Measurements from ENCODE around the gene ENPP3.

The ENPP3 gene

GRCh38 chr6:131779304-131779703, 142.2 kb downstream of the ENPP3 start:
- DNase-seq (ENCODE audit: low read depth) = no peak
- no peak overlapping the region for H3K4me3 ChIP-seq (ENCODE audit: low read length)
- TF ChIP-seq, protein P1, sequence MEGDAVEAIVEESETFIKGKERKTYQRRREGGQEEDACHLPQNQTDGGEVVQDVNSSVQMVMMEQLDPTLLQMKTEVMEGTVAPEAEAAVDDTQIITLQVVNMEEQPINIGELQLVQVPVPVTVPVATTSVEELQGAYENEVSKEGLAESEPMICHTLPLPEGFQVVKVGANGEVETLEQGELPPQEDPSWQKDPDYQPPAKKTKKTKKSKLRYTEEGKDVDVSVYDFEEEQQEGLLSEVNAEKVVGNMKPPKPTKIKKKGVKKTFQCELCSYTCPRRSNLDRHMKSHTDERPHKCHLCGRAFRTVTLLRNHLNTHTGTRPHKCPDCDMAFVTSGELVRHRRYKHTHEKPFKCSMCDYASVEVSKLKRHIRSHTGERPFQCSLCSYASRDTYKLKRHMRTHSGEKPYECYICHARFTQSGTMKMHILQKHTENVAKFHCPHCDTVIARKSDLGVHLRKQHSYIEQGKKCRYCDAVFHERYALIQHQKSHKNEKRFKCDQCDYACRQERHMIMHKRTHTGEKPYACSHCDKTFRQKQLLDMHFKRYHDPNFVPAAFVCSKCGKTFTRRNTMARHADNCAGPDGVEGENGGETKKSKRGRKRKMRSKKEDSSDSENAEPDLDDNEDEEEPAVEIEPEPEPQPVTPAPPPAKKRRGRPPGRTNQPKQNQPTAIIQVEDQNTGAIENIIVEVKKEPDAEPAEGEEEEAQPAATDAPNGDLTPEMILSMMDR (IDR thresholded peaks at IDR 0.05; ENCODE audit: insufficient read depth, low read depth, low read length, missing control alignments) = no peak

- no peak overlapping the region for H3K4me3 ChIP-seq (ENCODE audit: low read length)
- TF ChIP-seq, protein P1 (IDR thresholded peaks at IDR 0.05; ENCODE audit: insufficient read depth, low read depth, low read length, missing control alignments) = no peak
- no peak for DNase-seq (ENCODE audit: low read depth)
Measured at GRCh38 chr6:131780600-131780999, 143.5 kb downstream of the ENPP3 start.

GRCh38 chr6:131781687-131782086, 144.6 kb downstream of the ENPP3 start:
- TF ChIP-seq, protein P1 (IDR thresholded peaks at IDR 0.05; ENCODE audit: insufficient read depth, low read depth, low read length, missing control alignments) = no peak
- no peak for DNase-seq (ENCODE audit: low read depth)
- H3K4me3 ChIP-seq (ENCODE audit: low read length) = no peak overlapping the region

GRCh38 chr6:131782764-131783163, 145.7 kb downstream of the ENPP3 start:
- peak; percentile 36 for DNase-seq (ENCODE audit: low read depth)
- TF ChIP-seq, protein P1 (IDR thresholded peaks at IDR 0.05; ENCODE audit: insufficient read depth, low read depth, low read length, missing control alignments) = peak; percentile 45
- H3K4me3 ChIP-seq (ENCODE audit: low read length) = no peak overlapping the region

DNA sequence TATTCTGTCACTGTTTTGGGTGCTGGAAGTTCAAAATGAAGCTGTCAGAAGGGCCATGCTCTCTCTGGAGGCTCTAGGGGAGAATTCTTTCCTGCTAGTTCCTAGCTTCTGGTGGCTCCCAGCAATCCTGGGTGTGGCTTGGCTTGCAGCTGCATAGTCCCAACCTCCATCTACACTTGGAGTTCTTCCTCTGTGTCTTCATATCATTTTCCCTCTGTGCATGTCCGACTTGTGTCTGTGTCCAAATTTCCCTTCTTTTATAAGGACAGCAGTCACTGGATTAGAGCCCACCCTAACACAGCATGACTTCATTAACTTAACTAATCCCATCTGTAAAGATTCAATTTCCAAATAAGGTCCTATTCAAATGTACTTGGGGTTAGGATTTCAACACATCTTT, 147.5 kb downstream of the ENPP3 start:
- DNase-seq (ENCODE audit: low read depth) = no peak
- TF ChIP-seq, protein P1 (IDR thresholded peaks at IDR 0.05; ENCODE audit: insufficient read depth, low read depth, low read length, missing control alignments) = no peak

DNA sequence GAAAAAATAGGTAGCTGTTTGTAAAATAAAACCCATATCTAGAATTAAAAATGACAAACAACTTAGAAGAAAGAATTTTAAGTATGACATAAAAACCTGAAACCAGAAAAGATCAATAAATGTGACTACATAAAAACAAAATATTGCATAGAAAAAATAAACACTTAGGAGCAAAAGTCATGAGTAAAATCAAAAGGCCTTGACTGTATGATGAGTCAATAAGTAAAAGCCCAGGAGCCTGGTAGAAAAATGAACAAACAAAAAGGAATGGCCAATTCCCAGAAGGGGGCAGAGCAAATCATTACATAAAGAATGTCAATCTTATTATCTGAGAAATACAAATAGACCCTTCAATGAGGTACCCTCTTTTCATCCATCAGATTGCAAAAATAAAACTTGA, 150.0 kb downstream of the ENPP3 start:
- DNase-seq (ENCODE audit: low read depth) = no peak
- TF ChIP-seq, protein P1 (IDR thresholded peaks at IDR 0.05; ENCODE audit: insufficient read depth, low read depth, low read length, missing control alignments) = no peak
- H3K4me3 ChIP-seq (ENCODE audit: low read length) = no peak overlapping the region

More for the DNA sequence above, 147.5 kb downstream of the ENPP3 start:
- no peak overlapping the region for H3K4me3 ChIP-seq (ENCODE audit: low read length)

Data from epithelial cell of esophagus (primary cell).